HT1080 (cell line): ENCODE measurements around the gene CTDP1. TPM values are rescaled to one million over a fixed set of nuclear protein-coding genes. Genes with fewer than 3 reads are reported as not detected.

Experiments
- DNase-seq: peaks from one replicate; pipeline ENCODE4 v3.0.0-alpha.2; 2015; ENCODE audit warnings: low read depth
- polyA plus RNA-seq, 2 experiments: library from polyadenylated mRNA; depleted of rRNA; stranded (reverse); fragments of >200 nt; gene quantifications; 2 replicates each; pipeline ENCODE4 v1.2.3, GENCODE V29; 2015
- total RNA-seq: library from RNA; depleted of rRNA; stranded (reverse); fragments of >200 nt; shearing (Covaris generic); gene quantifications from 2 replicates; pipeline ENCODE4 v1.2.3, GENCODE V29; 2014; rRNA removed

CTDP1 gene, protein sequence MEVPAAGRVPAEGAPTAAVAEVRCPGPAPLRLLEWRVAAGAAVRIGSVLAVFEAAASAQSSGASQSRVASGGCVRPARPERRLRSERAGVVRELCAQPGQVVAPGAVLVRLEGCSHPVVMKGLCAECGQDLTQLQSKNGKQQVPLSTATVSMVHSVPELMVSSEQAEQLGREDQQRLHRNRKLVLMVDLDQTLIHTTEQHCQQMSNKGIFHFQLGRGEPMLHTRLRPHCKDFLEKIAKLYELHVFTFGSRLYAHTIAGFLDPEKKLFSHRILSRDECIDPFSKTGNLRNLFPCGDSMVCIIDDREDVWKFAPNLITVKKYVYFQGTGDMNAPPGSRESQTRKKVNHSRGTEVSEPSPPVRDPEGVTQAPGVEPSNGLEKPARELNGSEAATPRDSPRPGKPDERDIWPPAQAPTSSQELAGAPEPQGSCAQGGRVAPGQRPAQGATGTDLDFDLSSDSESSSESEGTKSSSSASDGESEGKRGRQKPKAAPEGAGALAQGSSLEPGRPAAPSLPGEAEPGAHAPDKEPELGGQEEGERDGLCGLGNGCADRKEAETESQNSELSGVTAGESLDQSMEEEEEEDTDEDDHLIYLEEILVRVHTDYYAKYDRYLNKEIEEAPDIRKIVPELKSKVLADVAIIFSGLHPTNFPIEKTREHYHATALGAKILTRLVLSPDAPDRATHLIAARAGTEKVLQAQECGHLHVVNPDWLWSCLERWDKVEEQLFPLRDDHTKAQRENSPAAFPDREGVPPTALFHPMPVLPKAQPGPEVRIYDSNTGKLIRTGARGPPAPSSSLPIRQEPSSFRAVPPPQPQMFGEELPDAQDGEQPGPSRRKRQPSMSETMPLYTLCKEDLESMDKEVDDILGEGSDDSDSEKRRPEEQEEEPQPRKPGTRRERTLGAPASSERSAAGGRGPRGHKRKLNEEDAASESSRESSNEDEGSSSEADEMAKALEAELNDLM
- 26.9 and 27.0 TPM in 2 replicates for total RNA-seq
- polyA plus RNA-seq (2015; cell fraction: cytosol; rRNA removed): 15.3 and 15.4 TPM in 2 replicates
- polyA plus RNA-seq (2015; cell fraction: nucleus; rRNA removed): 22.9 and 26.4 TPM in 2 replicates

DNA sequence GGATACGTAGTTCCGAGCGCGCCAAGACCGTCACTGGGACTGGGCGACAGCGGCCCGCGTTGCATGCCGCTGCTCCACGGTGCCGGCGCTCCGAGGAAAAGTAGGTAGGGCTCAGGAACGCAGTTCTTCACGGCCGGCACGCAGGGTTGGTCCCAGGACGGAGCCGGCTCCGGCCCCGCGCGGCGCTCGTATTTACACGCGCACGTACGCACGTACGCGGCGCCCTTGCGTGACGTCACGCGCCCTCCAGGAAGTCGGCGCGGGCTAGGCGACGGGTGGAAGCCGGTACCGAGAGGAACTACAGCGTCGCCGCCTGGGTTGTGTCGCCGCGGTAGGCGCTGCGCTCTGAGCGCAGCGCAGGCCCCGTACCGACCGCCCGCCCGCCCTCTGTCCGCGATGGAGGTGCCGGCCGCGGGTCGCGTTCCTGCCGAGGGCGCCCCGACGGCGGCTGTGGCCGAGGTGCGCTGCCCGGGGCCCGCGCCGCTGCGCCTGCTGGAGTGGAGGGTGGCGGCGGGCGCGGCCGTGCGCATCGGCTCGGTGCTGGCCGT lies at the start of gene CTDP1:
CTDP1 (plus strand) TSS at position 252 of the 548 bp plus-strand sequence; CDS start at position 397, 145 bp downstream.
- DNase-seq: no peak

DNA sequence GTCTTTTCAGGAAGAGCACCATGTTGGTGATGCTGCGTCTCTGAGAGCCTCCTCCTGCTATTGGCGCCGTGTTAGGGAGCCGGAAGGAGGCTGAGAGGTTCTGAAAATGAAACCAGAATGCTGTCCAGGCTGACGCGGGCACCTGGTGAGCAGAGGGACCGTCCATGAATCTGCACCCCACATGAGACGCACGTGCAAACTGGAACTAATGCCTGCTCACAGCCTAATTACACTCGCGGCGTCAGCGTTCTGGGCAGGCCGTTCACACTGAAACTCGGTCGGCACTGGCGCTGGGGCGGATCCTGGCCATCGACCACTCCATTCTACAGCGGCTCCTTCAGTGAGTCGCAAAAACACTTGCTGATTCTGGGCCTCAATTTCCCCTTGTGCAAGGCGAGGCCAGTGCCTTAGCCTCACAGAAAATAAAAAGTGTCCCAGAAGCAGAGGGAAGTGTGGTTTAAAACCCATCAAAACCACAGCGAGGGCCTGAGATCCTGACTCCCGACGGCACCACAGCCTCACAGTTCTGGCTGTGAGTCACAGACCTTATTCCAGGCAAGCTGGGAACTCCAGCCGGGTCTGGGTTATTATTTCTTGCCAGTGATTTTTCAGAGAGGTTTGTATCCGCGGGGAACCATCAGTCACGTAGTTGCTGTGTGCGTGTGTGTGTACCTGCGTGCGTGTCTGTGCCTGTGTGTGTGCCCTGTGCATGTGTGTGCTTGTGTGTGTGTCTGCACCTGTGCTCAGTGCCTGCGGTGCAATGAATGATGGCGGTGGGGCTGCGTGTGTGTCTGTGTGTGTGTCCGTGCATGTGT lies 49.1 kb upstream of the CTDP1 start:
- DNase-seq: peak; percentile 11

DNA sequence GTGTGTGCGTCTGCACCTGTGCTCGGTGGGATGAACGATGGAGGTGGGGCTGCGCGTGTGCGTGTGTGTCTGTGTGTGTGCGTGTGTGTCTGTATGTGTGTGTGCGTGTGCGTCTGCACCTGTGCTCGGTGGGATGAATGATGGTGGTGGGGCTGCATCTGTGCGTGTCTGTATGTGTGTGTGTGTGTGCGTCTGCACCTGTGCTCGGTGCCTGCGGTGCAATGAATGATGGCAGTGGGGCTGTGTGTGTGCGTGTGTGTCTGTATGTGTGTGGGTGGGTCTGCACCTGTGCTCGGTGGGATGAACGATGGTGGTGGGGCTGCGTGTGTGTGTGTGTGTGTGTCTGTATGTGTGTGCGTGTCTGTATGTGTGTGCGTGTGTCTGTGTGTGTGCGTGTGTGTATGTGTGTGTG lies 48.5 kb upstream of the CTDP1 start:
- no peak for DNase-seq

DNA sequence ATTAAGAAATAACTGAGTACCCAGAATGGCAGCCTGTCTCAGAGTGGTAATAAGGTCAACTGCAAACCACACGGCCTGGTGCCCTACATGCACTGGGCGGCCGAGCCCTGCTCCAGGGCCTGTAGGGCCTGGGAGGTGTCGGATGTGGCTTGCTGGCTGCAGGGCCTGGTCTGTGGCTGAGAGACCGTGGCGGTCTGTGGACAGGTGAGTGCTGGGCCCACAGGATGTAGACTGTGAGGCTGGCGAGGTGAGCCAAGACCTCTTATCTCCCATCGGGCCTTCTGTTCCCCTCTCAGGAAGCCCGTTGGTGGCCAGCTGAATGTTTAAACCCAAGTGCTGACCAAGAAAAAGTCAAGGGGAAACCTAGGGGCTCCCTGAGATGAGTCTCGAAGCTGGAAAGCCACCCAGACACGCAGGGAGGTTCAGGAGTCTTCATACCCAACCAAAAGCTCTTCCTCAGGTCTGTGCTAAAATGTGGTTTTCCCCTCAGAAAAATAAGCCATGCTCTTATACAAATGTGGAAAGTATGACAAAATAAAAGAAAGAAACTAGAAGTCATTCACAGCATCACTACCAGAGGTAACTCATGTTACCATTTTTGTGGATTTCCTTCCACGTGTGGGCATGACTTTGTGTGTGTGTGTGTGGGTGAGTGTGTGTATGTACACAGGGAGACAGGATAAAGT lies 47.7 kb upstream of the CTDP1 start:
- no peak for DNase-seq

DNA sequence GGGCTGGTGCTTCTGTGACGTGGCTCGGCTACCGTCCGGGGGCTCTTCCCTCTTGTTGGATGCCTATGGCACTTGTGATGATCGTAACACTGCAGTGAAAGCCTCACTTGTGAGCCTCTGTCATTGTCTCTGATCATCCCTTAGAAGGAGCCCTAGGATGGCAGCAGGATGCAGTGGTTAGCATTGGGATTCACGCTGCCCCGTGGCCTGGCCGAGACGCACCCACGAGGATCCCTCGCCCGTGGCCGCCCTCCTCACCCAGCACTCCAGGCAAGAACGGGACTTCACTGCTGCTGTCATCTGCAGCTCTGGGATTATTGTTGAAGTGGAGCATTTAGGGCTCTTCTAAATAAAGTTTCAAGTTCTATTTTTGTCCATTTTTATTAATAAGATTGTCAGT lies 46.8 kb upstream of the CTDP1 start:
- no peak for DNase-seq

DNA sequence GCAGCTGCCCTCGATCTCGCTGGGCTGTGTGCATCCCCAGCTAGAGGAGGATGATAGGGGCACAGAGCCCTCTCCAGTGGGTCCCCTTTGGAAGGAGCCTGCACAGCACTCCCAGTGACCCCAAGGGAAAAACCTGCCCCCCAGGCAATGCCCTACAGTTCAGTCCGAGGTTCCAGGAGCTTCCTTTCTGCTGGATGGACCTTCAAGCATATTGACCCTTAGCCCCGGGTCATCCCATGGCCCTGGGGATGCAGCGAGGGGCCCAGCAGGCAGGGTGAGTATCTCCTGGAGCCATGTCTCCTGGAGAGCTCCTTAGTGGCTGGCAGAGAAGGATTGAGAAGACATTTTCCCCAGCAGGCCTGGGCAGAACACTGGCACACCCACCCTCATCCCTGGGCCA lies 45.4 kb upstream of the CTDP1 start:
- no peak for DNase-seq

DNA sequence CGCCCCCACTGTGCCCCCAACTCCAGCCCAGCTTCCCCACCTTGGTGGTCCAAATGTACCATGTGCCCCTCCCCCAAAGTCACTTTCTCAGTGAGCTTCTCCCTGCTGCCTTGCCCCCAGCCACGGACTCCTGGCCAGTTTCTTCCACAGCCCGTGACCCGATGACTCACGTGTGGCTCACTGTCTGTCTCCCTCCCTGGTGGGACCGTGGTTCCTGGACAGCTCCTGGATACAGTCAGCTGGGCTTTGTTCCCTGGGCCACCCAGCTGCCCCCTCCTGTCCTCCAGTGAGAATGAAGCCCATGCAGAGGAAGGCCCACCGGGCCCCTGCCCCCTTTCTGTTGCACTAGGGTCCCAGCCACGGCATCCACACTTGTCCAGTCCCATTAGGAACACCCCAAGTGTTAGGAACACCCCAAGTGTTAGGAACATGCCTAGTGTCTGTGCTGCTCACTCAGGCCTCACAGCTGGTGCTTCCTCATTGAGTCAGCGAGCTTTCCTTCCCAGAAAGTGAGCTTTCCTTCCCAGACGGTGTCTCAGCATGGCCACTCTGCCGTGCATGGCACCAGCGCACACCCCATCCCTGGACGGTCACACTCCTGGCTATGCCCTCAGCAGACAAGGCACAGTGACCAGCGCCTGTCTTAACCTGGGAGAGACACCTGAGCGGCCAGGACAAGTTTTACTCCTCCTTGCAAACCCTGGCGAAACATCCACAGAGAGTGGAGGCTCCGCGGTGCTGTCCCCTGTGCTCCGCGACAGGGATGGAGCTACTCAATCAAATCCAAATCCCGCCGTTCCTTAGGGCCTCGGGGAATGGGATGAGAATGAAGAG lies 44.8 kb upstream of the CTDP1 start:
- no peak for DNase-seq

DNA sequence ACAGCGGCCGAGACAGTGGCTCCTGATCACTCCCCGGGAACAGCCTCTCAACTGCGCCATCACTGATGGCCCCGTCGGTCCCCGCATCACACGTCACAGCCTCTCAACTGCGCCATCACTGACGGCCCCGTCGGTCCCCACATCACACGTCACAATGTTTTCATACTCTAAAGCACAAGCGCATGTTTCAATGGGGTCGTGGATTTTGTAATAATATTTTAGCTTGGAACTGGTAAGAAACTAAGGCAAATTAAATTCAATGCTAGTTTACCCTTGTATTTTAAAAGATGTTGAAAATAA lies 44.2 kb upstream of the CTDP1 start:
- no peak for DNase-seq

DNA sequence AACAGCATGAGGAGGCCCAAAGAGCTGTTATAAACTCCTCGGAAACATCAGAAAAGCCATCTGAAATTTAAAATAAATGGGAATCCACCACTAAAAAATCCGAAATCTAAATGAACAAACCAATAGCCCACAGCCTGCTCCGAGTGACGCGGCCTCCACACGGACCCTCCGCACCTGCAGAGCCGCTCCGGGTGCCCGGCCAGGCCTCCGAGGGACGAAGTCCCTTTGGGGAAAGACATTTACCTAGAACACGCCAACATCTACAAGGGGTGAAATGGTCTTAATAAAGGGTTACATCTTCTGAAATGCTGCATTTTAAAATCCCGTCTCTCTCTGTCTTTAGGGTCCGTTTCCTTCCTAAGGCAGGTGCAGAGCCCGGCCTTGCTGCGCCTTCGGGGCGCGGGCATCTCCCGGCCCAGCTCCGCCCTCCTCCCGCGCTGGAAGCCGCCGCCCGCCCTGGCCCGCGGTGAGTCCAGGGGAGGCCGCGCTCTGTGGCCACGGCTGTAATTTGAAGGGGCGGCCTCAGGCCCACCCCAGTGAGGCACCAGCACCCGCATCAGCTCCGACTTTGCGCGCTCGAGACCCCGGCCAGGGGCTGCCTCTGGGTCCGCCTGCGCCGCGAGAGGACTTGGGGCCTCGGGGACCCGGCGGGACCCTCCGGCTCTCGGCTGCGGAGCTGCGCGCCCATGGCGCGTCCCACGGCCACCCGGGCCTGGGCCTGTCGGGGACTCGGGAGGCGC lies 42.3 kb upstream of the CTDP1 start:
- no peak for DNase-seq

DNA sequence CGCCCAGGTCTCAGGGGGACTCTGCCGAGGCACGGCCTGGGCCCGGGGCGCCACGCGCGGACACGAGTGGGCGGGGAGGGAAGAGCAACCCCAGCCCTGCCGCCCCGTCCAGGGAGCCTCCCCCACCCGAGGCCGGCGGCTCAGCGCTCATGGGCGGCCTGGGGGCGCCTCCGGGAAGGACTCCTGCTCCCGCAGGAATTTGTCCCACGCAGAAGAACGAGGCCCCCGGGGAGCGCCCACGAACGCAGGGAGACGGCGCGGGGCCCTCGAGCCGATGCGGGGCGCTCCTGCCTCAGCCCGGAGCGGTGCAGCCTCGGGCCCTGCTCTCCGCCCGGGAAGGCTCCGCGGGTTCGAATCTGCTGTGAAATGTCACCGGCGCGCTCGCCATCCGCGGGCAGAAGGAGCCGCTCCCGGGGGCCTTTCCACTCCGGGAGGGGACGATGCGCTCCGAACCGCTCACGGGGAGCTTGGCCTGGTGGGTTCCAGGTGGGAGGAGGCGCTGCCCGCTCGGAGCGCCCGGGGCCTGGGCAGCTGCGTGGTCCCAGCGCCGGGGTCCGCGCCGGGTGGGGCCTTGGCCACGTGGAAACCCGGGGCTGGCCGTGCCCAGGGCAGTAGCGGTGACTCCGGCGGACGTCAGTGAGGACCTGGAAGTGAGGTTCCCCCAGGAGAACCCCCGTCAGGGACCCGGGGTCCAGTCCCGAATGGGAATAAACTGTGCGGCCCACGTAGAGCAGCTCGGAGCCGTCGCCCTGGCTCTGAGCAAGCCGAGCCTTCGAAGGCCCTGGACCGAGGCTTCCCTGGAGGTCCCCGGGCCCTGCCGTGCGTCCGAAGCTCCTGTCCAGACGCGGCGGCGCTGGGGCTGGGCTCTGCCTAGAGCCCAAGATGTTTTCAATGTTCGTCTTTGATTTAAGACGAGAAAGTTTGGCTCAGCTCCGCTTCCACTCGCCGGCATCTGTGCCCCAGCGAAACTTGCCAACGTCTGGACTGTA lies 41.4 kb upstream of the CTDP1 start:
- no peak for DNase-seq

DNA sequence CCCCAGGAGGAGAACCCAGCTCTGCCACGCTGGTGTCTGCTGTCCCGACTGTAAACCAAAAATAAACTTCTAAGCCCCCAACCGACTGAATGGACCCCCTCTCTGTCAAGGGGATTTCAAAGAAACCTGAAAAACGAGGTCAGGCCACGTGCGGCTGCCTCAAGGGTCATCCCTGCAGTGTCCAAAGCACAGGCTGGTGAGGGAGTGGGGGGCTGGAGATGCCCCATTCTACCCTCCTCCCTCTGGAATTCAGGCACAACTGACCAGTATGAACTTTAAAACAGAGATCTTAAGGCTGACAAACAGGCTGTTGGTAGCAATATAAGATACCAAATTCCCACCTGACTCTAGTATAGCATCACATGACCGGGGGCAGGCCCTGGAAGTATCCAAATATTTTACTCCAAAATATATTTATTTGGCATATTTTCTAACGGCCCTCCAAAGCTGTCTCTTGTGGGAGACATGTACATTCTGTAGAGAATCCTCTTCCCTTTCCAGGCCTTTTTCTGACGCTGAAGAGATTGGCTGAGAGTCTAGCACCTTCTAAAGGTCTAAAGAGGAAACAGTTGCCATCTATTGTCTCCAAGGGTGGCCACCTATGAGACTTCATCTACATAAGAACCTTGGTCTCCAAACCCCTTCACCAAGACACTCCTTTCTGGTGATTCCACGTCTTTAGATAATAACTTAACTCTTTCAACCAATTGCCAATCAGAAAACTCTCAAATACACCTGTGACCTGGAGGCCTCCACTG lies 40.4 kb upstream of the CTDP1 start:
- DNase-seq: no peak

DNA sequence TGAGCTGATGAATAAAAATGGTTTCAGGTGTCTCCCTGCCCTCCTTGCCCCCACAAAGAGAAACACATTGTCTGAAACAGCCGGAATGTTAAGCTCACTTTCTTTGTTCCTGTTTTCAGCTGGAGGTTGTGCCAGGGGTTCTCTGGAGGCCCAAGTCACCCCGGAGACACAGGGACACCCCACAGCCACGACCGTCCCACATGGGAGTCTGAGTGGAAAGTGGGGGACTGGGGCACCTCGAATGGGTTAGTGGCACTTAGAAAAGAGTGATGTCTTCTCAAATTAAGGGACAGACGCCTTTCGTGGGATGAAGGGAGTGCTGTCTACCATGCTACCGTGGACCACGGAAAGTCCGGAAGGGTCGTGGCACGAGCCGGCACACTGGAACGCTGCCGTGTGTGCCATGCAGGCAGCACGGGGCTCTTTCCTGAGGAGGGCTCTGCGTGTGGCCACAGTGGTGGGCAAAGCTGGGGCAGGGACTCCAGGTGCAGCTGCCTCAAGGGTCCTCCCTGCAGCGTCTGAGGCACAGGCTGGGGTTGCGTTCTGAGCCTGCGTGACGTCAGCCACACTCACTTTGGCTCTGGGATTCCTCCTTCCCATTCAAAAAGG lies 39.4 kb upstream of the CTDP1 start:
- no peak for DNase-seq

DNA sequence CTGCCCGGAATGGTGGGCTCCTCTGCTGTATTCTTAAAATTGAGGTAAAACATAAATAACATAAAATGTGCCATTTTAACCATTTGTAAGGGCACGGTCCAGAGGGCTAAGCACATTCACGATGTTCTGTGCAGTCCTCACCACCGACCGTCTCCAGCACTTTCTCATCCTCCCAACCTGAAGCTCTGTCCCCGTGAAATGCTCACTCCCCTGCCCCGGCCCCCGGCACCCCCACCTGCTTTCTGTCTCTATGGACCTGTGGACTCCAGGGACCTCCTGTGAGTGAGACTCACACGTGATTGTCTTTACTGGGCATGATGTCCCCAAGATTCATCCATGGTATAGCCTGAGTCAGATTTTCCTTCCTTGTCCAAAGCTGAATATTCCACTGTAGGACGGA lies 38.7 kb upstream of the CTDP1 start:
- DNase-seq: no peak

DNA sequence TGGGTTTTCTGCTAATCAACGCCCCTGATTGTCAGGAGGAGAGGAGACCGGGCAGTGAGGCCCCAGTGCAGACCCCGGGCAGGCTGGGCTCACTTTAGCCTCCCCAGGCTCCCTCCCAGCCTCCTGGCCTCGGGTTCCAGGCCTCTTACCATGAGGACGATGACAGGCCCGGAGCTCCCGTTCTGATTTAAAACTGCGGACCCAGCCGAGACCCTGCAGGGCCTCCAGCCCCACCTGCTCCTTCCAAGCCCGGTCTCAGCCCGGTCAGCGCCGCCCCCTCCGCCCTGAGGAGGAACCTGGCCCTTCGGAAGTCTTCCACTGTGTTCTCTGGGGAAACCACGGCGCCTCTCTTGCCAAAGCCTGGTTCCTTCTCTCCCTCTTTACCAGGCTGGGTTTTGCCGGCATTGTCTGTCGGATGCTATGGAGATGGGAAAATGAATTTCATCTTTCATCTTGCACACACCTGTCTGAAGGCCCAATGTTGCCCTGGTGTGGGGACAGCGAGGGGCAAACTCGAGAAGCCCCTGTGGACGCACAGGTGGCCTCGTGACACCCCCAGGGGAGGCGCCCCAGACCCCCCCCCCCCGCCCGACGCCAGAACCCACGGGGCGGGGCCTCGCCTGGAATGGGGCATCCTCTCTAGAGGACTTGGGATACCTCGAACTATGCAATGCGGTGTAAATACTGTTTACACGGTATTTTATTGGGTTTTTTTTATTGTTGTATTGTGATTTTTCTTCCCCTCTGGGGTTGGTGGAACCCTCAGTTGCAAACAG lies 37.7 kb upstream of the CTDP1 start:
- DNase-seq: no peak

DNA sequence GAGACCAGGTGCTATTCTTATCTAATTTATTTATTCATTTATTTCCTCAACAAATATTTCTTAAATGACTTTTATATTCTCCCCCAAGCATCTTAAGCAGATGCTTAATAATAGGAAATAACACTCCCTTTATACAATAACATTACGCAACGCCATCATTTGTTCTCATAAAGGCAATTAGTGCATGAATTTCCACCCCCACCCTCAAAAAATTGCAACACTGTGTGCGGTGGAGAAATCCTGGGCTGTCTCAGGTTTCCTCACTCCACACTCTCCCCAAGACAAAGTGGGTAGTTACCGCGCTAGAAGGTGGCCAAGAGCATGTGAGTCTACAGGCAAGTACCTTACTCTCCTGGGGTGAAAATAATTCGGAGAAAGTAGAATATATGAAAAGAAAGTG lies 37.0 kb upstream of the CTDP1 start:
- no peak for DNase-seq
